Brain microvascular endothelial cell (primary cell): ENCODE results near the gene PGA3.

ENCODE experiments used
- DNase-seq: peaks from one replicate; pipeline ENCODE4 v3.0.0-alpha.2; 2020
- H3K27ac ChIP-seq: fragments of 250-450 bp; sonication (Bioruptor Pico); 2 replicates; pipeline ENCODE4 v1.5.1; 2020; ENCODE audit warnings: mild to moderate bottlenecking, moderate library complexity
- H3K27me3 ChIP-seq: fragments of 250-450 bp; sonication (Bioruptor Pico); replicated peaks from 2 replicates; pipeline ENCODE4 v1.5.1; 2020; ENCODE audit warnings: mild to moderate bottlenecking
- H3K36me3 ChIP-seq: fragments of 250-450 bp; sonication (Bioruptor Pico); replicated peaks from 2 replicates; pipeline ENCODE4 v1.5.1; 2020; ENCODE audit warnings: mild to moderate bottlenecking
- H3K4me3 ChIP-seq: 2 replicates; pipeline ENCODE4 v1.5.1; 2011; ENCODE audit warnings: low read depth, mild to moderate bottlenecking, control low read depth, low read length, moderate library complexity
- in situ Hi-C: cut with HindIII; loops from 2 replicates; pipeline ENCODE4 v1.10.0; 2017; ENCODE audit warnings: low sequenced_read_pairs, low pct_ligation_motif_present
- TF ChIP-seq, protein P1 (sequence below): IDR thresholded peaks from 2 replicates; pipeline ENCODE4 v1.5.1; 2011; ENCODE audit warnings: low read depth, mild to moderate bottlenecking, moderate library complexity, low read length, control low read depth, inconsistent platforms; ENCODE audit errors: missing control alignments

Gene PGA3

DNA sequence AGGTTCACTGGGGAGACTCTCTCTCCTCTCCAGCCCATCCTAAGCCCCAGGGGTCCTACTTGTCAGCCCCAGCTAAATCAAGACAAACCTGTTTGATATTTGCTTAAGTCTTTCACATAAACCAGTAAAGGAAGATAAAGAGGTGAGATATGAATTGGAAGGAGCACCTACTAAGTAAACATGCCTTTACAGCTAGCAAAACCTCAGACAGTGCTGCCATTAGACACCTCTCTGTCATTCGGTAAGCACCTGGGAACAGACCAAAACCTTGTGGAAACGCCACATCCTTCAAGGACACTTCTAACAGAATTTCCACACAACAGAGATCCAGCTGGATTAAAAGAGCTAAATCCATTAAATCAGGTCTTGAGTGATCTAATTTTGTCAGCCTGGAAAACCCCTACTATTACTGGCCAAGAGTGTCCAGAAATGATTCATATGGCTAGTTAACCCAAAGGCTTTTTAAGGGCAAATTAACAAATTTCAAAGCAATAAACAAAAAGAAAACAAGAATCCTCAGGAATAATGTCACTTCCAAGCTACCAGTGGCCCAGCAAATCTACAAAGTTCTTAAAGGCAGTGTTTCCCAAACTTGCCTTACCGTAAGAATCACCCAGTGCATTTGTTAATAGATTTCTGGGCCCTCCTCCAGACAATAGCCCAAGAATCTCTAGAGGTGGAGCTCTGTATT, 44.5 kb upstream of the PGA3 start:
- H3K27me3 ChIP-seq: no peaks in the 10 kb centered on the region
- peak overlapping the region; percentile 7 for H3K27ac ChIP-seq
- no peak overlapping the region for H3K4me3 ChIP-seq
- in situ Hi-C loops: no loop called here
- TF ChIP-seq, protein P1, sequence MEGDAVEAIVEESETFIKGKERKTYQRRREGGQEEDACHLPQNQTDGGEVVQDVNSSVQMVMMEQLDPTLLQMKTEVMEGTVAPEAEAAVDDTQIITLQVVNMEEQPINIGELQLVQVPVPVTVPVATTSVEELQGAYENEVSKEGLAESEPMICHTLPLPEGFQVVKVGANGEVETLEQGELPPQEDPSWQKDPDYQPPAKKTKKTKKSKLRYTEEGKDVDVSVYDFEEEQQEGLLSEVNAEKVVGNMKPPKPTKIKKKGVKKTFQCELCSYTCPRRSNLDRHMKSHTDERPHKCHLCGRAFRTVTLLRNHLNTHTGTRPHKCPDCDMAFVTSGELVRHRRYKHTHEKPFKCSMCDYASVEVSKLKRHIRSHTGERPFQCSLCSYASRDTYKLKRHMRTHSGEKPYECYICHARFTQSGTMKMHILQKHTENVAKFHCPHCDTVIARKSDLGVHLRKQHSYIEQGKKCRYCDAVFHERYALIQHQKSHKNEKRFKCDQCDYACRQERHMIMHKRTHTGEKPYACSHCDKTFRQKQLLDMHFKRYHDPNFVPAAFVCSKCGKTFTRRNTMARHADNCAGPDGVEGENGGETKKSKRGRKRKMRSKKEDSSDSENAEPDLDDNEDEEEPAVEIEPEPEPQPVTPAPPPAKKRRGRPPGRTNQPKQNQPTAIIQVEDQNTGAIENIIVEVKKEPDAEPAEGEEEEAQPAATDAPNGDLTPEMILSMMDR: no peak
- DNase-seq: peak; percentile 32
- H3K36me3 ChIP-seq: no peaks in the 10 kb centered on the region

DNA sequence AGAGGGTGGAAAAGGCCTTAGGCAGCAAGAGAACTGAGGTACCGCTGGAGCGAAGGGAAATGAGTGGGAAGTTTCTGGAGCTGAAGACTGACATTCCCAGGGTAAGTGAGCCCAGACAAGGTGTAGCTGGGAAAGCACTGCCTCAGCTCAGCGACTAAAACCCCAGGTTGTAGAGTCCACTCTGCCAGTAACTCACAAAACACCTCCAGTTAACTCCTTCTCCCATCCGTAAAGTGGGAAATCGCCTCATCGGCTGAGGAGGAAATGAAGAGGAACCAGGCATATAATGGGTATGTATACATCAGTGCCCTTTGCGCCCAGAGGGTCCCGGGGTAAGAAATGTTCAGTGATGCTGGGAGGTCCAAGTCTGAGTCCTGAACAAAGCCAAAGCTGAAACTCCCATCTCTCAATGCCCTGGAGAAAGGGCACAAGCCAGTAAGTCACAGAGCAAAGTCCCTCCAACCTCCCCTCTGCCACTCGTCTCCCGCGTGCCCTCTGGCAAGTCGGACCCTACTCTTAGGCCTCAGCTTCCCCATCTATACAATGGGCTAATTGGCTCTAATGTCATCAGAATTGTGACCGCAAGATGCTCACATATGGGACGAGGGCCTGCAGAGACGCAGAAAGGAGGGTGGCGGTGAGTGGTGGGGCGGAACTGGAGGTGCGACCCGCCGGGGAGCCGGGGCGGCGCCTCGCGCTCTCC, 42.7 kb upstream of the PGA3 start:
- Histone ChIP-seq H3K4me3 (peak overlapping the region; percentile 69), H3K27ac (peak overlapping the region; percentile 73), H3K27me3 (no peaks in the 10 kb centered on the region), H3K36me3 (no peaks in the 10 kb centered on the region)
- no peak for DNase-seq
- in situ Hi-C loops: no loop called here
- TF ChIP-seq, protein P1: no peak

DNA sequence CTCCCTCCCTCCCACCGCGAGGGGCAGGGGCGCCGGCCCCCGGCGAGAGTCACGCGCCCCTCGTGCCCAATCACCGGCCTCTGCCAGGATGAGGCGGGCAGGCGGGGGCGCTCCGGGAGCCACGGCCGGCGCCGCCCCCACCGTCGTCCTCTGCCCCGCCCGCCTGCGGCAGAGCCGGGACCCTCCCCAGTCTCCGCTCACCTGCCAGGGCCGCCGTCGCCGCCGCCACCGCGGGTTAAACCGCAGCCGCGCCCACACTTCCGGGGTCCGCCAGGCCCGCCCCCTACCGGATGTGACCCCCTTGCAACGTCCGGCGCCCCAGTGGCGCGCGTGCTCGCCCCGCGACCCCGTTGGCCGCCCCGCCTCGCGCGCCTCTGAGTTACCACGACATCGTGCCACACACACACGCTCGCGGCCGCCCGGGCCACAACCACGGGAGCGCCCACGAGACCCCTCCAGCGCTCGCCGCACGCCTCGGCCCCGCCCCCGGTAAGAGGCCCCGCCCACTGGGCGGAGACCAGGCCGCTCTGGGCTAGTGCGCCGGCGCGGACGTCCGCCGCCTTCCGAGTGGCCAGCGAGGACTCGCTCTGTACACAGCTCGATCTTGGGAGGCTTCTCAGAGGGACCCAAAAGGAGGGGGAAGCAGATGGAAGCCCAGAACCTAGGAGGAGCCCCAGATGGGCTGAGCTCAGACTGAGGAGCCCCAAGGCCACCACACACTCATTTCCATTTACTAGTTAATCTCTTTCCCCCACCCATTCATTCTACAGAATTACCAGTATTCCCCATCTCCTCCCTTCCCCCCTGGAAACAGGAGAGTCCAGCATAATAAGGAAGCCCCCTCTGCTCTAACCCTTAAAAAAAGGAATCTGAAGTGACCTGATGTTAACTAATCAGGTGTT, 41.9 kb upstream of the PGA3 start, which contains the start of gene VPS37C:
TSS of gene VPS37C (minus strand) at position 237 of the 902 bp plus-strand sequence. CDS start 22,597 bp downstream, outside the sequence.
- peak; percentile 70 for DNase-seq
- peak within 1 kb of the TSS; percentile 69 for H3K4me3 ChIP-seq
- TF ChIP-seq, protein P1: no peak
- peak within 1 kb of the TSS; percentile 73 for H3K27ac ChIP-seq
- H3K36me3 ChIP-seq: no peaks in the 10 kb centered on the region
- no peaks in the 10 kb centered on the region for H3K27me3 ChIP-seq
- in situ Hi-C loops: no loop called here

DNA sequence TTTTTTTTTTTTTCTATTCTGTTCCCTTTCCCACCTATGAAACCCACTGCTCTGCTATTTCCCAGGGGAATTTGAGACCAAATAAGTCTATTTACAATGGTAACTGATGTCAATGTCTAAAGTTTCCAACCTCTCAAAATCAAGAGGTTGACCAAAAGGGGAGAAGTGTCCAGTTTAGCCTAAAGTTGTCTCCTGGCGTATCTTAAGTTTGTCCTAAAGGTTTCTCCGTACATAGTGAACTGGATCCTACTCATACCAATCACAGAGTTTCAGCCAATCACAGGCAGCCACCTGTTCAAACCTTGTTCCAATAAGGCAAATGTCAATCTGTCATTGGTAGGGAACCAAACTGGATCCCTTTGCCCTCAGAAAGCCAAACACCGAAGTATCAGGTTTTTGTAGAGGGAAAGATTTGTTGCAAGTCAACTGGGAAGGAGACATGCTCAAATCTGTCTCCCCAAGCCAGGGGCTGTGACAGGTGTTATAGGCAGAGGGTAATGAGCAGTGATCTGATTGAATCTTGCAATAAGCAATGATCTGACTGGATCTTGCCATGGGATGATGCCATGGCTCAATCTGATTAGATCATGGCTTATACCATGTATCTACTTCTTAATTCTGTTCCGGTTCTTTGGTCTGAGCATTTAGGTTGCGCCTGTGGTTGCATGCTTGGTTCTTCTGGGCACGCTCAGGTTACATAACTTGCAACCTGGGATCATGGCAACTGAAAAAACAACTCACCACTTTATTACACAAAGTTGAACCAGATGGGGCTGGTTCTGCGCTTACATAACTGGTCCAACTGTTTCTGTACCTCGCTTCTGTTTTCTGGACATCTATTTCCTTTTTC, 41.0 kb upstream of the PGA3 start:
- peak; percentile 23 for DNase-seq
- Histone ChIP-seq H3K4me3 (peak overlapping the region; percentile 69), H3K27ac (no peak overlapping the region)

More for the DNA sequence above, 41.0 kb upstream of the PGA3 start:
- Histone ChIP-seq H3K27me3 (no peaks in the 10 kb centered on the region), H3K36me3 (no peaks in the 10 kb centered on the region)
- in situ Hi-C loops: no loop called here
- TF ChIP-seq, protein P1: no peak
